NCI-H69 (cell line): ENCODE data around the gene TMC5.
A peak's percentile ranks its signal among the peaks of the same experiment; 100 is the strongest.

Experiments used
- DNase-seq: peaks from one replicate; lab custom pipeline; 2025; lab: John Stamatoyannopoulos, UW

Gene TMC5

GRCh38 chr16:19507867-19508266 lies 90.2 kb downstream of the TMC5 start:
- no peak for DNase-seq

GRCh38 chr16:19512297-19512696 lies 94.6 kb downstream of the TMC5 start:
- no peak for DNase-seq

GRCh38 chr16:19513377-19514053 lies 95.8 kb downstream of the TMC5 start:
- no peak for DNase-seq

DNA sequence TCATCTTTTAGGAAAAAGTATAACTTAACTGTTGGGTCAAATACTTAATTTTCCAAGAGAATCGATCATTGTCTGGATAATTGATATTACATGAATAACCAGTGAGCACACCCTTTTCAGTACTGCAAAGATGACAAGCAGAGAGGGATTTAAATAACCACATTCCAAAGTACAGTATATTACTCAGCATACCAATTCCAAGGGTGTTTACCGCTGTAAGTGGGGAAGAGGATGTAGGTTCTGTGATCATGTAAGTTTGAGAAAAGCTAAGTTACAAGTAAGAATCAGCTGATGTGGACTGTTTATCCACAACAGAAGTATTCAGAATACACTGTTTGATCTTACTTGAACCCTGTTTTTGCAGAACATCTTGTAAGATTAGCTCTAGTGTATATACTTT lies 98.1 kb downstream of the TMC5 start:
- no peak for DNase-seq

GRCh38 chr16:19517424-19518089 lies 99.9 kb downstream of the TMC5 start:
- DNase-seq, result no peak

GRCh38 chr16:19518388-19518787 lies 100.7 kb downstream of the TMC5 start:
- DNase-seq, result no peak

DNA sequence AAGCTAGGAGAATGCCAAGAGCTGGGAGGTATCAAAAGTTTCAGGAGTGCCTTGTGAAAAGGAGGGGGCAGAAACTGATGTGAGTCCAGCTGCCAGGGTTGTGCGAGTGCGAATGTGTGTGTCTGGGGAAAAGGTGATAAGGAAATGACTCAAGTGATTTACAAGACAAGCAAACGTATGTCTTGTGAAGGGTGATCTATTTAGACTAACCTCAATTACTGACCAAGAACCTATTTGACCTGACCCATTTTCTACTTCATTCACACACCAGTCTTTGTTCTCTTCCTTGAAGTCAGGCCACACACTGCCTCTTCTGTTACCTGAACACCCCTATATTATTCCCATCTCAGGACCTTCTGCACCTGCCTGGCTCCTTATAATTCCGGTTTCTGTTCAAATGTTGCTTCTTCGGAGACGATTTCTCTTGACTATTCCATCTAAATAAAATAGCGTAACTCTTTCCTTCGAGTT lies 103.2 kb downstream of the TMC5 start:
- DNase-seq, result peak; percentile 46

DNA sequence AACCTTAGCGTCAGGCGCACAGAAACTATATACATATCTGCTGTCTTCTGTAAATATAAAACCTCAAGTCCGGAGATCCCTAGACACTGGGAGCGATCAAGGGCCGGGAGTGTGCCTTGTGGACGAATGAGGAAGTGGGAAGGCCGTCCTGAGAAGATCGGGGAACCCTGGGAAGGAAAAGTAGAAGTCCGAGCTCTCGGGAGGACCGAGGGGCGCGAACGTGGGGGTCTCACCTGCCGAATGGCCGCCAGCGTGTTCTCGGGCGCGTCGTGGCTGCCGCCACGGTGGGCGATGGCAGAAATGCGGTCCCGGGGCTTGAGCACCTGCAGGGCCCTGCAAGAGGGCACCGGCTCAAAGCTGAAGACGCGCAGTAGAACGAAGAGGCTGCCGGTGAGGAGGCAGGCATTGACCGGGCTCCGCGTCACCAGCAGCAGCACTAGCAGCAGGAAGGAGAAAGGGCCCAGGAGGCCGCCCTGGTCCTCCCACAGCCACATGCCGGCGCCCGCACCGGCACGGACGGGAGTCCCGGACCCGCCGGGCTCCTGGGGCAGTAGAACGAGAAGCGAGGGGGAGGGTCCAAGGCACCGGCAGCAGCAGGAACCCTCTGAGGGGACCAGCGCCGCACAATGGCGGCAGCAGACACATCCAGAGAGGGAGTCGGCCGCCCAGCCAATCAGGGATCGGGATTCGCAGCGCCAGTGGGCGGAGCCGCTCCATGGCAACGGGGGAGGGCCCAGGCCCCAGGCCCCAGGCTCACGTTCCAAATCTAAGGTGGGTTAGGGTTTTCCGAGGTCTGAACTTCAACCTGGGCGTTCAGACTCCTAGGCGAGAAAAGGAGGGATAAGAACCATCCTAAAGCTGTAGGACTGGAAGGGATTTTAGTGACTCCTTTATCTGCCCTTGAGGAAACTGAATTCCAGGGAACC lies 104.1 kb downstream of the TMC5 start, which contains the start of gene GDE1:
GDE1 (minus strand) TSS at position 628 of the 926 bp plus-strand sequence; CDS start at position 494, 134 bp downstream.
- peak; percentile 98 for DNase-seq

- DNase-seq, result no peak
These were observed 104.7 kb downstream of the TMC5 start for GRCh38 chr16:19522397-19522732.

GRCh38 chr16:19522760-19523159 lies 105.1 kb downstream of the TMC5 start:
- DNase-seq, result no peak

- DNase-seq, result no peak
These were observed 105.5 kb downstream of the TMC5 start for GRCh38 chr16:19523184-19523558.

DNA sequence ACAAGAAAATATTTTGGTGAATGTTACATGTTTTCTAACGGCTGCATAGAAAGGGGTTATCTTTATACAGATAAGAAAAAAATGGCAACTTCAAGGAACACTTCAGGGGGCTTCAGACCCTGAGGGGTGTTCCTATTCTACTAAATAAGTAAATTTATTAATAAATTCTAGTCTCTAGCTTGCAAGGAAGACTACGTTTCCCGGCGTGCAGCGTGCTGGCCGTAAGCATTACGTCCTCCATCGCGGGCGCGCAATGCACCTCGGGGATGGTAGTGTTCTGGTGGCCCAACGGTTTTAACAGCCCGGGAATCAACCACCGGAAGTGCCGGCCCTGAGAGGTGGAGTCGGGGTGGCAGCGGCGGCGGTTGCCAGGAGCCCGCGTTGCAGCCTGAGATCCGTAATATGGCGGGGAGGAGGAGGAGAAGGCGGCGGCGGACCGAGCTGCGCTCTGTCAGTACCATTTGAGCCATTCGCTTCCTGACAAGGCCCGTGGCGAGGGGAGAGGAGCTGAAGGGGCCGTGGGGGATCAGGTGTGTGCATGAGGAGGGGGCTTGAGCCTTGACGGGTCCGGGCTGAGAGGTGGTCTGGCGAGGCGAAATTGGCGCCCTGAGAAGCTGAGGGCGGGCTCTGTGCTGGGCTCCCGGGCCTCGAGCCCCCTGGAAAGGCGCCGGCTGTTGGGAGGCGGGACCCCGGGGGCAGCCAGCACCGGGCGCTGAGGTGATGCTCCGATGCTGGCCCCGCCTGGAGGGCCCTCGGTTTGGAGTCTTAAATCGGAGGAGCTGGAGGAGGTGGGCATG lies 106.1 kb downstream of the TMC5 start, which contains the start of gene CCP110:
CCP110 (plus strand) TSS at position 384 of the 797 bp plus-strand sequence. CDS start 3,940 bp downstream, outside the sequence.
- DNase-seq, result peak; percentile 99

DNA sequence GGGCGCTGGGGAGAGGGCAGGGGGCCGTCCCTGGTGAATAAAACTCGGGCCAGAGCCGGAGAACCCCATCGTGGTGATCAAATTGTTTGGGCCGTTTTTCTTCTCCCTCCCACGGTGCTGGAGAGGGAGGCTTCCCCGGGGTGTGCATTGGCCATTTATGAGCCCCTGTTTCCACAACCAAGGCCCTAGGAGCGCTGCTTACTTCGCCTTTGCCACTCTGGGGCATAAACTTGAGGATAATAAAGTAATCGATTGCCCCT lies 106.6 kb downstream of the TMC5 start:
- DNase-seq, result no peak

- peak; percentile 84 for DNase-seq
These were observed 107.1 kb downstream of the TMC5 start for GRCh38 chr16:19524616-19525384.

GRCh38 chr16:19525385-19525723 lies 107.7 kb downstream of the TMC5 start:
- no peak for DNase-seq

- no peak for DNase-seq
These were observed 109.5 kb downstream of the TMC5 start for GRCh38 chr16:19527161-19527560.

- no peak for DNase-seq
These were observed 111.0 kb downstream of the TMC5 start for GRCh38 chr16:19528666-19529065.

DNA sequence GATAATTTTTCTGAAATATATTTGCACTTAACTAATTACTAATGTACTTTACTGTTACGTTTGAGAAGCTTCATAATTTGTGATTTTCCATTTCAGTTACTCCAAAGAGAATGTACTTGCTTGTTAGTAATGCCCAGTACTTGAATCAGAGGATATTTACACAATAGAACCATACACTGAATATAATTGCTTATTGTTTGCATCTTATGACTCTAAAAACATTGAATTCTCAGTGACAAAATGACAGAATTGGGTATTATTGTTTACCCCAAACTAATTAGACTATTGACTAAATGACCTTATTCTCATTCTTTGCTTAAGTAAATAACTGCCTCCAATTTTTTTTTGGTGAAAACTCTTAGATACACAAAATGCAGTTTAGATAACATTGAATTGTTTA lies 114.9 kb downstream of the TMC5 start:
- DNase-seq, result no peak

- DNase-seq, result no peak
These were observed 122.7 kb downstream of the TMC5 start for GRCh38 chr16:19540241-19540970.

DNA sequence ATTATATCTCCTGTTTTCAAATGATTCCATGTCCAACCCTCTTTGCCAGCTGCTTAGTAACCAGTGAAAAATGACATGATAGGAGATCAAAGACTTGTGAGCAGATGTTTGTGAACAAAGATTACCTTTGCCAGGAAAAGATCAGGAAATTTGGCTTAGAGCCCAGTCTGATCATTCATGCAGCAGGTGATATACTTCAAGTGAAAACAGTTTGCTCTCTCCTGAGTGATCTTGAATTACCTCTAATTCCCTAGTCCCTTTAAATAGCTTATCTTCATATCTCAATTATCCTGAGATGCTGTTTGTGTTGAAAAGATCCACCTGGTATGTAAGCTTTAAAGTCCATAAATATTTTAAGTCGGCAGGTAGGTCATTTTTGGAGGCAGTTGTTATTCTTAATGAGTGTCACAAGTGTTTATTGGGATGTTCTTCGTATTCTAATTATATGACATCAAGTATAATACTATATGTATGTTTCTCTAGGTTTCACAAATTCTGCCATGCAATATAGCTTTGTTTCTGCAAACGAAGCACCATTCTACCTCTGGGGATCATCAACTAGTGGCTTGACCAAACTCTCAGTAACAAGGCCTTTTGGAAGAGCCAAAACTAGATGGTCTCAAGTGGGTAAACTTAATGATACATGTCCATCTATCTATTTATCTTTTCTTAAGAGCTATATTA lies 124.6 kb downstream of the TMC5 start:
- DNase-seq, result peak; percentile 98
